SK-N-SH (cell line): ENCODE measurements around the gene RBM20. TPM values are rescaled to one million over a fixed set of nuclear protein-coding genes. Genes with fewer than 3 reads are reported as not detected.

Experiments
- CTCF ChIA-PET: fragments of 300-600, 350-600 bp; formaldehyde crosslinking; extraction: SDS; loops from one replicate; lab custom pipeline; 2021; lab: Yijun Ruan, JAX
- POLR2A ChIA-PET: fragments of 350-600 bp; sonication (Branson Sonifier 250); formaldehyde crosslinking; extraction: SDS; loops from one replicate; lab custom pipeline; 2020; ENCODE audit warnings: antibody characterized with exemption, inconsistent platforms; lab: Yijun Ruan, JAX
- DNase-seq: peaks from one replicate; pipeline ENCODE4 v3.0.0; 2012
- H2AFZ ChIP-seq: fragments of 200-600 bp; sonication (generic); 2 replicates; pipeline ENCODE4 v1.8.1; 2016; ENCODE audit warnings: antibody characterized with exemption, mild to moderate bottlenecking, low read depth
- H3F3A ChIP-seq: fragments of 200-600 bp; sonication (generic); replicated peaks from 2 replicates; pipeline ENCODE3; 2016; ENCODE audit warnings: antibody characterized with exemption, mild to moderate bottlenecking; ENCODE audit not compliant: insufficient read depth
- H3K27ac ChIP-seq, 2 experiments: fragments of 200-500 bp in 1 of 2; fragments of 200-600 bp in 1 of 2; sonication (Bioruptor generic) in 1 of 2; sonication (generic), shearing (Covaris generic) in 1 of 2; 2 replicates each; pipeline versions ENCODE4 v1.5.1 to v1.6.1; 2014 to 2016; ENCODE audit warnings: low read depth in 2 of 2, inconsistent platforms in 1 of 2, low read length in 1 of 2, mild to moderate bottlenecking in 1 of 2, mixed read lengths in 1 of 2
- H3K27me3 ChIP-seq: fragments of 200-600 bp; sonication (generic), shearing (Covaris generic); 2 replicates; pipeline ENCODE4 v1.6.1; 2016; ENCODE audit warnings: mixed run types; ENCODE audit not compliant: insufficient read depth
- H3K36me3 ChIP-seq, 2 experiments: fragments of 200-500 bp in 1 of 2; fragments of 200-600 bp in 1 of 2; sonication (Bioruptor generic) in 1 of 2; sonication (generic) in 1 of 2; replicated peaks in 1 of 2; 2 replicates each; pipeline versions ENCODE3 to v1.5.1; 2014 to 2016; ENCODE audit warnings: low read length in 1 of 2, mild to moderate bottlenecking in 1 of 2; ENCODE audit not compliant: insufficient read depth in 2 of 2, control insufficient read depth in 1 of 2
- H3K4me1 ChIP-seq, 2 experiments: fragments of 200-500 bp in 1 of 2; fragments of 200-600 bp in 1 of 2; sonication (Bioruptor generic) in 1 of 2; sonication (generic), shearing (Covaris generic) in 1 of 2; 2 replicates each; pipeline versions ENCODE4 v1.5.1 to v1.6.1; 2014 to 2016; ENCODE audit warnings: low read depth in 1 of 2, low read length in 1 of 2, mixed run types in 1 of 2; ENCODE audit not compliant: insufficient read depth in 2 of 2, control insufficient read depth in 1 of 2
- H3K4me2 ChIP-seq: fragments of 200-600 bp; sonication (generic), shearing (Covaris generic); 2 replicates; pipeline ENCODE4 v1.6.1; 2017; ENCODE audit warnings: mixed run types
- H3K4me3 ChIP-seq, 2 experiments: fragments of 200-500 bp in 1 of 2; fragments of 200-600 bp in 1 of 2; sonication (Bioruptor generic) in 1 of 2; sonication (generic), shearing (Covaris generic) in 1 of 2; 2 replicates each; pipeline versions ENCODE4 v1.5.1 to v1.8.1; 2014 to 2016; ENCODE audit warnings: low read depth in 2 of 2, inconsistent platforms in 1 of 2, low read length in 1 of 2, mild to moderate bottlenecking in 1 of 2, mixed read lengths in 1 of 2, moderate library complexity in 1 of 2
- H3K79me2 ChIP-seq: fragments of 200-600 bp; sonication (generic); 2 replicates; pipeline ENCODE4 v1.8.1; 2017; ENCODE audit warnings: mild to moderate bottlenecking; ENCODE audit not compliant: insufficient read depth
- H3K9ac ChIP-seq: fragments of 200-600 bp; sonication (generic); 2 replicates; pipeline ENCODE4 v1.6.1; 2017; ENCODE audit warnings: mixed run types
- H3K9me2 ChIP-seq: fragments of 200-600 bp; sonication (generic); 2 replicates; pipeline ENCODE4 v1.6.1; 2017; ENCODE audit warnings: mixed run types
- H3K9me3 ChIP-seq: fragments of 200-600 bp; sonication (generic); 2 replicates; pipeline ENCODE4 v1.6.1; 2017; ENCODE audit warnings: mixed run types, mild to moderate bottlenecking, moderate library complexity
- H4K20me1 ChIP-seq: fragments of 200-600 bp; sonication (generic); 2 replicates; pipeline ENCODE4 v1.6.1; 2017; ENCODE audit warnings: mild to moderate bottlenecking, mixed run types; ENCODE audit not compliant: insufficient read depth
- CHD2 ChIP-seq: fragments of 150-350 bp; IDR thresholded peaks from 2 replicates; pipeline ENCODE4 v1.6.1; 2018; ENCODE audit warnings: low read length; ENCODE audit not compliant: partially characterized antibody
- ELF1 ChIP-seq: IDR thresholded peaks from 2 replicates; pipeline ENCODE4 v1.4.0; 2012
- FOSL2 ChIP-seq: IDR thresholded peaks from 2 replicates; pipeline ENCODE4 v1.4.0; 2012; ENCODE audit warnings: low read depth, mild to moderate bottlenecking, moderate library complexity, borderline replicate concordance
- GABPA ChIP-seq: IDR thresholded peaks from 2 replicates; pipeline ENCODE4 v1.4.0; 2012; ENCODE audit warnings: low read depth, mild to moderate bottlenecking
- GATA2 ChIP-seq: sonication (generic); formaldehyde crosslinking; IDR thresholded peaks from 2 replicates; pipeline ENCODE4 v1.5.0; 2020; ENCODE audit warnings: mild to moderate bottlenecking, missing genetic modification reagents
- NRF1 ChIP-seq: IDR thresholded peaks from 2 replicates; pipeline ENCODE4 v1.6.1; 2012; ENCODE audit warnings: low read depth, mild to moderate bottlenecking, low read length
- TEAD4 ChIP-seq: IDR thresholded peaks from 2 replicates; pipeline ENCODE4 v1.4.0; 2012; ENCODE audit warnings: mild to moderate bottlenecking, borderline replicate concordance; ENCODE audit not compliant: insufficient read depth
- YY1 ChIP-seq: IDR thresholded peaks from 2 replicates; pipeline ENCODE4 v1.4.0; 2012; ENCODE audit warnings: low read depth, mild to moderate bottlenecking
- WGBS: methylation state at CpG from one replicate; pipeline ENCODE4 v1.1.6; 2017; ENCODE audit warnings: low lambda C conversion rate; 5-methylcytosine and 5-hydroxymethylcytosine counted together
- polyA plus RNA-seq, 3 experiments: library from polyadenylated mRNA; depleted of rRNA; stranded (reverse); fragments of >200 nt; gene quantifications; 2 replicates each; pipeline ENCODE4 v1.2.3, GENCODE V29; 2012
- TF ChIP-seq, protein P1 (sequence below): fragments of 200-600 bp; sonication (generic); IDR thresholded peaks from 2 replicates; pipeline ENCODE4 v1.6.1; 2017; ENCODE audit warnings: antibody characterized with exemption, mild to moderate bottlenecking, moderate library complexity
- TF ChIP-seq, protein P2 (sequence below): IDR thresholded peaks from 2 replicates; pipeline ENCODE4 v1.4.0; 2012; ENCODE audit warnings: low read depth, borderline replicate concordance
- TF ChIP-seq, protein P3 (sequence below): fragments of 150-350 bp; IDR thresholded peaks from 2 replicates; pipeline ENCODE4 v1.6.1; 2017; ENCODE audit warnings: antibody characterized with exemption, low read length, low read depth, borderline replicate concordance

Gene RBM20
- polyA plus RNA-seq, 1 of the 3 experiments (the other 2 are of a cell fraction), result 0.64 TPM

DNA sequence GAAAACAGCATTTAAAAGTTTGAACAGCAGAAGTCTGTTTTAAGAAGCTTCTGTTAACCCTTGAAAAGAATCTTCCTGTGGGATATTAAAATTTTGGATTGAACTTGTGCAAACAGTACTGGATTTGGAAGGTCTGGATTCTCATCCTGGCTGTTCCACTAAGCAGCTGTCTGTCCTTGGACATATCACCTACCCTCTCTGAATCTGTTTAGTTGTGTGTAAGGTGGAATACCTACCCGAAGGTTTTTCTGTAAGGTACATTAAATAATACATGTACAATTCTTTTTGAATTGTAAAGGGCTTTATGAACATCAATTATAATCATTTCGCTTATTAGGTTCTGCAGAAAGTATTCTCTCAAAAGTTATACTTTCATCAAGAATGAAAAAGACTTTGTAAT lies 229.8 kb downstream of the RBM20 start (continued):
- TF ChIP-seq, protein P1, sequence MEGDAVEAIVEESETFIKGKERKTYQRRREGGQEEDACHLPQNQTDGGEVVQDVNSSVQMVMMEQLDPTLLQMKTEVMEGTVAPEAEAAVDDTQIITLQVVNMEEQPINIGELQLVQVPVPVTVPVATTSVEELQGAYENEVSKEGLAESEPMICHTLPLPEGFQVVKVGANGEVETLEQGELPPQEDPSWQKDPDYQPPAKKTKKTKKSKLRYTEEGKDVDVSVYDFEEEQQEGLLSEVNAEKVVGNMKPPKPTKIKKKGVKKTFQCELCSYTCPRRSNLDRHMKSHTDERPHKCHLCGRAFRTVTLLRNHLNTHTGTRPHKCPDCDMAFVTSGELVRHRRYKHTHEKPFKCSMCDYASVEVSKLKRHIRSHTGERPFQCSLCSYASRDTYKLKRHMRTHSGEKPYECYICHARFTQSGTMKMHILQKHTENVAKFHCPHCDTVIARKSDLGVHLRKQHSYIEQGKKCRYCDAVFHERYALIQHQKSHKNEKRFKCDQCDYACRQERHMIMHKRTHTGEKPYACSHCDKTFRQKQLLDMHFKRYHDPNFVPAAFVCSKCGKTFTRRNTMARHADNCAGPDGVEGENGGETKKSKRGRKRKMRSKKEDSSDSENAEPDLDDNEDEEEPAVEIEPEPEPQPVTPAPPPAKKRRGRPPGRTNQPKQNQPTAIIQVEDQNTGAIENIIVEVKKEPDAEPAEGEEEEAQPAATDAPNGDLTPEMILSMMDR, result no peak
- no peak for TF ChIP-seq NRF1
- TF ChIP-seq, protein P2, sequence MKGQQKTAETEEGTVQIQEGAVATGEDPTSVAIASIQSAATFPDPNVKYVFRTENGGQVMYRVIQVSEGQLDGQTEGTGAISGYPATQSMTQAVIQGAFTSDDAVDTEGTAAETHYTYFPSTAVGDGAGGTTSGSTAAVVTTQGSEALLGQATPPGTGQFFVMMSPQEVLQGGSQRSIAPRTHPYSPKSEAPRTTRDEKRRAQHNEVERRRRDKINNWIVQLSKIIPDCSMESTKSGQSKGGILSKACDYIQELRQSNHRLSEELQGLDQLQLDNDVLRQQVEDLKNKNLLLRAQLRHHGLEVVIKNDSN, result no peak
- TF ChIP-seq ELF1, result no peak

DNA sequence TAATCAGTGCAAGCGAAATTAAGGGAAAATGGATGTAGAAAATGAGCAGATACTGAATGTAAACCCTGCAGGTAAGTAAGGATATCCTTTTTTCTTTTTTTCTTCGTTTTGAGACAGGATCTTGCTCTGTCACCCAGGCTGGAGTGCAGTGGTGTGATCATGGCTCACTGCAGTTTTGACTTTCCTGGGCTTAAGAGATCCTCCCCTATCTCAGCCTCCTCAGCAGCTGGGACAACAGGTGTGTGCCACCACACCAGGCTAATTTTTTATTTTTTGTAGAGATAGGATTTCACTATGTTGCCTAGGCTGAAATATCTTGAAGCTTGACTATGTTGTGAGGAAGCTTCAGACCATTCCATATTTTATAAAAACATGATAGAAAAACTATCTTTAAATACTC lies 231.9 kb downstream of the RBM20 start:
- DNase-seq, result no peak
- no peak overlapping the region for H3K9ac ChIP-seq
- ChIA-PET POLR2A (no interaction called here), CTCF (interaction anchor here (0.8 to 1.5 kb wide), 4 partner anchors 15 to 129 kb away, joined by 3 to 4 read pairs (median 4); no protein-coding TSS in a partner anchor)
- H3K27ac ChIP-seq, result no peak overlapping the region
- H4K20me1 ChIP-seq, result peaks cover 13% of the 10 kb centered on the region; the same call in 1 of the 2 replicates
- 85% methylated on average over 2 of the region's 2 CpGs for WGBS
- TF ChIP-seq GABPA (no peak), GATA2 (CRISPR knock-in tag) (no peak), TEAD4 (no peak), YY1 (no peak), CHD2 (no peak), FOSL2 (no peak)
- TF ChIP-seq, protein P3, sequence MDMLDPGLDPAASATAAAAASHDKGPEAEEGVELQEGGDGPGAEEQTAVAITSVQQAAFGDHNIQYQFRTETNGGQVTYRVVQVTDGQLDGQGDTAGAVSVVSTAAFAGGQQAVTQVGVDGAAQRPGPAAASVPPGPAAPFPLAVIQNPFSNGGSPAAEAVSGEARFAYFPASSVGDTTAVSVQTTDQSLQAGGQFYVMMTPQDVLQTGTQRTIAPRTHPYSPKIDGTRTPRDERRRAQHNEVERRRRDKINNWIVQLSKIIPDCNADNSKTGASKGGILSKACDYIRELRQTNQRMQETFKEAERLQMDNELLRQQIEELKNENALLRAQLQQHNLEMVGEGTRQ, result no peak
- TF ChIP-seq, protein P2, result no peak
- H3K79me2 ChIP-seq, result peaks cover 36% of the 10 kb centered on the region
- no peaks in the 10 kb centered on the region for H3K27me3 ChIP-seq
- no peaks in the 10 kb centered on the region for H3K9me3 ChIP-seq
- H2AFZ ChIP-seq, result no peak overlapping the region
- no peak overlapping the region for H3K4me3 ChIP-seq
- no peak overlapping the region for H3K4me2 ChIP-seq
- peaks cover 0 to 20% of the 10 kb centered on the region in 2 experiments; a peak in 2 of 4 replicates for H3K4me1 ChIP-seq
- peaks cover 22 to 45% of the 10 kb centered on the region in 2 experiments for H3K36me3 ChIP-seq
- peaks cover 3% of the 10 kb centered on the region for H3F3A ChIP-seq
- H3K9me2 ChIP-seq, result no peaks in the 10 kb centered on the region
